ENCODE data around the gene GPATCH2L. TPM values are rescaled to one million over a fixed set of nuclear protein-coding genes. Genes with fewer than 3 reads are reported as not detected.

The GPATCH2L gene
- total RNA-seq, 1 donor from 2014 or later = 40.2 TPM

- no peaks in the 10 kb centered on the region for H3K4me1 ChIP-seq (ENCODE audit: control insufficient read depth in 3 of 3, insufficient read depth in 3 of 3, low read length in 3 of 3)
- no peaks in the 10 kb centered on the region for H3K27me3 ChIP-seq (ENCODE audit: control insufficient read depth in 3 of 3, insufficient read depth in 3 of 3, low read length in 3 of 3)
- H3K36me3 ChIP-seq (ENCODE audit: control insufficient read depth in 3 of 3, insufficient read depth in 3 of 3, low read length in 3 of 3) = no peaks in the 10 kb centered on the region
- H3K9me3 ChIP-seq (ENCODE audit: control insufficient read depth in 3 of 3, low read length in 3 of 3) = no peaks in the 10 kb centered on the region
- H3K27ac ChIP-seq (ENCODE audit: low read depth, low read length) = no peak overlapping the region
- H3K9ac ChIP-seq (ENCODE audit: low read depth in 1 of 3, low read length in 3 of 3) = no peak overlapping the region
- H3K4me3 ChIP-seq (ENCODE audit: low read length in 3 of 3) = no peak overlapping the region
Observed at GRCh38 chr14:76218662-76219061, 66.9 kb downstream of the GPATCH2L start.

GRCh38 chr14:76219873-76220272, 68.2 kb downstream of the GPATCH2L start:
- Histone ChIP-seq H3K4me1 (ENCODE audit: control insufficient read depth in 3 of 3, insufficient read depth in 3 of 3, low read length in 3 of 3) (no peaks in the 10 kb centered on the region), H3K27ac (ENCODE audit: low read depth, low read length) (no peak overlapping the region), H3K27me3 (ENCODE audit: control insufficient read depth in 3 of 3, insufficient read depth in 3 of 3, low read length in 3 of 3) (no peaks in the 10 kb centered on the region), H3K9ac (ENCODE audit: low read depth in 1 of 3, low read length in 3 of 3) (no peak overlapping the region), H3K9me3 (ENCODE audit: control insufficient read depth in 3 of 3, low read length in 3 of 3) (peaks cover 0 to 3% (median 0%) of the 10 kb centered on the region in 3 donors), H3K36me3 (ENCODE audit: control insufficient read depth in 3 of 3, insufficient read depth in 3 of 3, low read length in 3 of 3) (no peaks in the 10 kb centered on the region), H3K4me3 (ENCODE audit: low read length in 3 of 3) (no peak overlapping the region)

- Histone ChIP-seq H3K27ac (ENCODE audit: low read depth, low read length) (no peak overlapping the region), H3K27me3 (ENCODE audit: control insufficient read depth in 3 of 3, insufficient read depth in 3 of 3, low read length in 3 of 3) (no peaks in the 10 kb centered on the region)
Observed at GRCh38 chr14:76227450-76228050, 75.8 kb downstream of the GPATCH2L start.

GRCh38 chr14:76228138-76228537, 76.4 kb downstream of the GPATCH2L start:
- Histone ChIP-seq H3K9ac (ENCODE audit: low read depth in 1 of 3, low read length in 3 of 3) (no peak overlapping the region), H3K9me3 (ENCODE audit: control insufficient read depth in 3 of 3, low read length in 3 of 3) (peaks cover 0 to 3% (median 0%) of the 10 kb centered on the region in 3 donors), H3K36me3 (ENCODE audit: control insufficient read depth in 3 of 3, insufficient read depth in 3 of 3, low read length in 3 of 3) (peaks cover 0 to 2% (median 0%) of the 10 kb centered on the region in 3 donors)

More at GRCh38 chr14:76227450-76228050, 75.8 kb downstream of the GPATCH2L start:
- H3K9me3 ChIP-seq (ENCODE audit: control insufficient read depth in 3 of 3, low read length in 3 of 3) = peaks cover 0 to 3% (median 0%) of the 10 kb centered on the region in 3 donors
- H3K9ac ChIP-seq (ENCODE audit: low read depth in 1 of 3, low read length in 3 of 3) = no peak overlapping the region
- peaks cover 0 to 2% (median 0%) of the 10 kb centered on the region in 3 donors for H3K36me3 ChIP-seq (ENCODE audit: control insufficient read depth in 3 of 3, insufficient read depth in 3 of 3, low read length in 3 of 3)
- H3K4me1 ChIP-seq (ENCODE audit: control insufficient read depth in 3 of 3, insufficient read depth in 3 of 3, low read length in 3 of 3) = no peaks in the 10 kb centered on the region
- H3K4me3 ChIP-seq (ENCODE audit: low read length in 3 of 3) = no peak overlapping the region

GRCh38 chr14:76232800-76233199, 81.1 kb downstream of the GPATCH2L start:
- H3K27ac ChIP-seq (ENCODE audit: low read depth, low read length) = no peak overlapping the region
- H3K36me3 ChIP-seq (ENCODE audit: control insufficient read depth in 3 of 3, insufficient read depth in 3 of 3, low read length in 3 of 3) = peaks cover 2 to 6% (median 3%) of the 10 kb centered on the region in 3 donors
- H3K4me3 ChIP-seq (ENCODE audit: low read length in 3 of 3) = no peak overlapping the region
- no peaks in the 10 kb centered on the region for H3K9me3 ChIP-seq (ENCODE audit: control insufficient read depth in 3 of 3, low read length in 3 of 3)
- no peaks in the 10 kb centered on the region for H3K27me3 ChIP-seq (ENCODE audit: control insufficient read depth in 3 of 3, insufficient read depth in 3 of 3, low read length in 3 of 3)
- H3K4me1 ChIP-seq (ENCODE audit: control insufficient read depth in 3 of 3, insufficient read depth in 3 of 3, low read length in 3 of 3) = no peaks in the 10 kb centered on the region
- no peak overlapping the region for H3K9ac ChIP-seq (ENCODE audit: low read depth in 1 of 3, low read length in 3 of 3)

More at GRCh38 chr14:76228138-76228537, 76.4 kb downstream of the GPATCH2L start:
- Histone ChIP-seq H3K4me1 (ENCODE audit: control insufficient read depth in 3 of 3, insufficient read depth in 3 of 3, low read length in 3 of 3) (no peaks in the 10 kb centered on the region), H3K4me3 (ENCODE audit: low read length in 3 of 3) (no peak overlapping the region), H3K27me3 (ENCODE audit: control insufficient read depth in 3 of 3, insufficient read depth in 3 of 3, low read length in 3 of 3) (no peaks in the 10 kb centered on the region), H3K27ac (ENCODE audit: low read depth, low read length) (no peak overlapping the region)

- Histone ChIP-seq H3K9me3 (ENCODE audit: control insufficient read depth in 3 of 3, low read length in 3 of 3) (no peaks in the 10 kb centered on the region), H3K27me3 (ENCODE audit: control insufficient read depth in 3 of 3, insufficient read depth in 3 of 3, low read length in 3 of 3) (no peaks in the 10 kb centered on the region), H3K4me3 (ENCODE audit: low read length in 3 of 3) (no peak overlapping the region), H3K36me3 (ENCODE audit: control insufficient read depth in 3 of 3, insufficient read depth in 3 of 3, low read length in 3 of 3) (peaks cover 0 to 6% (median 5%) of the 10 kb centered on the region in 3 donors), H3K9ac (ENCODE audit: low read depth in 1 of 3, low read length in 3 of 3) (no peak overlapping the region), H3K27ac (ENCODE audit: low read depth, low read length) (no peak overlapping the region), H3K4me1 (ENCODE audit: control insufficient read depth in 3 of 3, insufficient read depth in 3 of 3, low read length in 3 of 3) (no peaks in the 10 kb centered on the region)
Observed at GRCh38 chr14:76235628-76236027, 83.9 kb downstream of the GPATCH2L start.

GRCh38 chr14:76236172-76237130, 84.7 kb downstream of the GPATCH2L start:
- Histone ChIP-seq H3K27me3 (ENCODE audit: control insufficient read depth in 3 of 3, insufficient read depth in 3 of 3, low read length in 3 of 3) (no peaks in the 10 kb centered on the region), H3K27ac (ENCODE audit: low read depth, low read length) (no peak overlapping the region), H3K4me3 (ENCODE audit: low read length in 3 of 3) (no peak overlapping the region), H3K36me3 (ENCODE audit: control insufficient read depth in 3 of 3, insufficient read depth in 3 of 3, low read length in 3 of 3) (peaks cover 0 to 6% (median 5%) of the 10 kb centered on the region in 3 donors), H3K9me3 (ENCODE audit: control insufficient read depth in 3 of 3, low read length in 3 of 3) (peaks cover 0 to 2% (median 0%) of the 10 kb centered on the region in 3 donors), H3K4me1 (ENCODE audit: control insufficient read depth in 3 of 3, insufficient read depth in 3 of 3, low read length in 3 of 3) (no peaks in the 10 kb centered on the region), H3K9ac (ENCODE audit: low read depth in 1 of 3, low read length in 3 of 3) (no peak overlapping the region)

- no peak overlapping the region for H3K27ac ChIP-seq (ENCODE audit: low read depth, low read length)
- no peak overlapping the region for H3K9ac ChIP-seq (ENCODE audit: low read depth in 1 of 3, low read length in 3 of 3)
- no peak overlapping the region for H3K4me3 ChIP-seq (ENCODE audit: low read length in 3 of 3)
- peaks cover 0 to 6% (median 5%) of the 10 kb centered on the region in 3 donors for H3K36me3 ChIP-seq (ENCODE audit: control insufficient read depth in 3 of 3, insufficient read depth in 3 of 3, low read length in 3 of 3)
- H3K4me1 ChIP-seq (ENCODE audit: control insufficient read depth in 3 of 3, insufficient read depth in 3 of 3, low read length in 3 of 3) = no peaks in the 10 kb centered on the region
- peaks cover 0 to 2% (median 2%) of the 10 kb centered on the region in 3 donors for H3K9me3 ChIP-seq (ENCODE audit: control insufficient read depth in 3 of 3, low read length in 3 of 3)
- H3K27me3 ChIP-seq (ENCODE audit: control insufficient read depth in 3 of 3, insufficient read depth in 3 of 3, low read length in 3 of 3) = no peaks in the 10 kb centered on the region
Observed at GRCh38 chr14:76237349-76237990, 85.7 kb downstream of the GPATCH2L start.

GRCh38 chr14:76245097-76245496, 93.4 kb downstream of the GPATCH2L start:
- no peak overlapping the region for H3K27ac ChIP-seq (ENCODE audit: low read depth, low read length)
- H3K4me1 ChIP-seq (ENCODE audit: control insufficient read depth in 3 of 3, insufficient read depth in 3 of 3, low read length in 3 of 3) = no peaks in the 10 kb centered on the region
- H3K36me3 ChIP-seq (ENCODE audit: control insufficient read depth in 3 of 3, insufficient read depth in 3 of 3, low read length in 3 of 3) = no peaks in the 10 kb centered on the region
- no peak overlapping the region for H3K9ac ChIP-seq (ENCODE audit: low read depth in 1 of 3, low read length in 3 of 3)
- no peaks in the 10 kb centered on the region for H3K27me3 ChIP-seq (ENCODE audit: control insufficient read depth in 3 of 3, insufficient read depth in 3 of 3, low read length in 3 of 3)
- peaks cover 0 to 4% (median 2%) of the 10 kb centered on the region in 3 donors for H3K9me3 ChIP-seq (ENCODE audit: control insufficient read depth in 3 of 3, low read length in 3 of 3)
- no peak overlapping the region for H3K4me3 ChIP-seq (ENCODE audit: low read length in 3 of 3)
